Neural cell (in vitro differentiated cells): ENCODE measurements around the gene CXCR5. TPM values are rescaled to one million over a fixed set of nuclear protein-coding genes. Genes with fewer than 3 reads are reported as not detected.

Experiments
- H2AFZ ChIP-seq: fragments of 200-600, 300-800 bp; sonication (generic), shearing (Covaris generic); 2 replicates; pipeline ENCODE4 v1.6.0; 2014; ENCODE audit warnings: low read depth, mild to moderate bottlenecking, antibody characterized with exemption, low read length, moderate library complexity
- H3F3A ChIP-seq: fragments of 200-600 bp; shearing (Covaris generic); 2 replicates; pipeline ENCODE4 v1.6.1; 2016; ENCODE audit warnings: mild to moderate bottlenecking, moderate library complexity, mixed read lengths, antibody characterized with exemption, low read length; ENCODE audit not compliant: insufficient read depth, poor library complexity, severe bottlenecking
- H3K27ac ChIP-seq: fragments of 200-600, 300-800 bp; sonication (generic), shearing (Covaris generic); 2 replicates; pipeline ENCODE4 v1.5.1; 2014; ENCODE audit warnings: mild to moderate bottlenecking, low read length, moderate library complexity
- H3K27me3 ChIP-seq: fragments of 300-800, 200-600 bp; sonication (generic), shearing (Covaris generic); 2 replicates; pipeline ENCODE4 v1.6.0; 2014; ENCODE audit warnings: mild to moderate bottlenecking, low read depth, low read length, moderate library complexity; ENCODE audit not compliant: insufficient read depth
- H3K36me3 ChIP-seq: fragments of 300-800, 200-600 bp; sonication (generic), shearing (Covaris generic); 2 replicates; pipeline ENCODE4 v1.5.1; 2014; ENCODE audit warnings: mild to moderate bottlenecking, antibody characterized with exemption, low read length, moderate library complexity; ENCODE audit not compliant: insufficient read depth
- H3K4me2 ChIP-seq: fragments of 300-800, 200-600 bp; sonication (generic), shearing (Covaris generic); 2 replicates; pipeline ENCODE4 v1.6.0; 2014; ENCODE audit warnings: mild to moderate bottlenecking, low read length
- H3K4me3 ChIP-seq: fragments of 300-800, 200-600 bp; sonication (generic), shearing (Covaris generic); 2 replicates; pipeline ENCODE4 v1.5.1; 2014; ENCODE audit warnings: mild to moderate bottlenecking, low read length, moderate library complexity
- H3K79me2 ChIP-seq: fragments of 200-600 bp; shearing (Covaris generic); replicated peaks from 2 replicates; pipeline ENCODE4 v1.6.0; 2014; ENCODE audit warnings: mild to moderate bottlenecking, low read length, moderate library complexity; ENCODE audit not compliant: insufficient read depth
- H3K9ac ChIP-seq: fragments of 300-800, 200-600 bp; sonication (generic), shearing (Covaris generic); 2 replicates; pipeline ENCODE4 v1.6.1; 2016; ENCODE audit warnings: mild to moderate bottlenecking, low read length, mixed read lengths
- H3K9me2 ChIP-seq: fragments of 200-600 bp; shearing (Covaris generic); 2 replicates; pipeline ENCODE4 v1.6.1; 2016; ENCODE audit warnings: mild to moderate bottlenecking, low read length, mixed read lengths; ENCODE audit not compliant: insufficient read depth
- H3K9me3 ChIP-seq: fragments of 200-600, 300-800 bp; sonication (generic), shearing (Covaris generic); 2 replicates; pipeline ENCODE4 v1.6.1; 2016; ENCODE audit warnings: mild to moderate bottlenecking, mixed run types, low read length, moderate library complexity, mixed read lengths
- H4K20me1 ChIP-seq: fragments of 200-600 bp; shearing (Covaris generic); 2 replicates; pipeline ENCODE4 v1.6.1; 2016; ENCODE audit warnings: mild to moderate bottlenecking, mixed run types; ENCODE audit not compliant: insufficient read depth
- CTCF ChIP-seq: fragments of 450-650 bp; IDR thresholded peaks from 2 replicates; pipeline ENCODE4 v1.5.1; 2014; ENCODE audit warnings: antibody characterized with exemption, mild to moderate bottlenecking, moderate library complexity; ENCODE audit not compliant: poor library complexity, severe bottlenecking
- EP300 ChIP-seq: fragments of 450-650 bp; conservative IDR thresholded peaks from 2 replicates; pipeline ENCODE4 v1.6.1; 2014; ENCODE audit warnings: antibody characterized with exemption, mild to moderate bottlenecking, moderate library complexity; ENCODE audit not compliant: poor library complexity, severe bottlenecking
- EZH2 ChIP-seq: fragments of 200-600, 300-800 bp; shearing (Covaris generic), sonication (generic); IDR thresholded peaks from 2 replicates; pipeline ENCODE4 v1.6.1; 2014; ENCODE audit warnings: antibody characterized with exemption, low read length, borderline replicate concordance, mild to moderate bottlenecking; ENCODE audit not compliant: insufficient read depth, poor library complexity, severe bottlenecking
- MXI1 ChIP-seq: fragments of 450-650 bp; conservative IDR thresholded peaks from 2 replicates; pipeline ENCODE4 v1.6.1; 2014; ENCODE audit warnings: antibody characterized with exemption, mild to moderate bottlenecking; ENCODE audit not compliant: poor library complexity, severe bottlenecking
- POLR2AphosphoS5 ChIP-seq: IDR thresholded peaks from 2 replicates; pipeline ENCODE4 v1.6.1; 2012
- RAD21 ChIP-seq: fragments of 450-650 bp; conservative IDR thresholded peaks from 2 replicates; pipeline ENCODE4 v1.6.1; 2014; ENCODE audit warnings: antibody characterized with exemption, mild to moderate bottlenecking, moderate library complexity
- REST ChIP-seq: IDR thresholded peaks from 2 replicates; pipeline ENCODE4 v1.6.1; 2012; ENCODE audit warnings: borderline replicate concordance
- SMC3 ChIP-seq: fragments of 450-650 bp; conservative IDR thresholded peaks from 2 replicates; pipeline ENCODE4 v1.6.1; 2014; ENCODE audit warnings: antibody characterized with exemption, mild to moderate bottlenecking, moderate library complexity; ENCODE audit not compliant: poor library complexity
- TAF1 ChIP-seq: IDR thresholded peaks from 2 replicates; pipeline ENCODE4 v1.6.1; 2012; ENCODE audit warnings: low read depth
- polyA plus RNA-seq: library from polyadenylated mRNA; depleted of rRNA; stranded (reverse); fragments of >200 nt; gene quantifications from 2 replicates; pipeline ENCODE4 v1.2.3, GENCODE V29; 2014

CXCR5 gene
- polyA plus RNA-seq, 1 donor from 2014 or later, result not detected

GRCh38 chr11:118843565-118843964 lies 40.1 kb upstream of the CXCR5 start:
- no peak overlapping the region for H3K4me3 ChIP-seq
- no peak overlapping the region for H3K4me2 ChIP-seq
- no peaks in the 10 kb centered on the region for H3K79me2 ChIP-seq
- no peak overlapping the region for H3K9ac ChIP-seq
- no peak overlapping the region for H2AFZ ChIP-seq
- H3F3A ChIP-seq, result no peaks in the 10 kb centered on the region
- no peaks in the 10 kb centered on the region for H3K9me3 ChIP-seq
- H3K9me2 ChIP-seq, result no peaks in the 10 kb centered on the region
- no peaks in the 10 kb centered on the region for H3K27me3 ChIP-seq
- H4K20me1 ChIP-seq, result no peaks in the 10 kb centered on the region
- no peaks in the 10 kb centered on the region for H3K36me3 ChIP-seq
- no peak overlapping the region for H3K27ac ChIP-seq
- TF ChIP-seq REST (no peak), EP300 (no peak), RAD21 (no peak), EZH2 (no peak), MXI1 (no peak), SMC3 (no peak), TAF1 (no peak), POLR2AphosphoS5 (no peak), CTCF (no peak)

- Histone ChIP-seq H3K4me3 (no peak overlapping the region), H3K9me2 (no peaks in the 10 kb centered on the region), H3K27ac (no peak overlapping the region), H3K9ac (no peak overlapping the region), H3K36me3 (no peaks in the 10 kb centered on the region), H3K27me3 (no peaks in the 10 kb centered on the region), H3F3A (no peaks in the 10 kb centered on the region), H3K4me2 (no peak overlapping the region), H4K20me1 (no peaks in the 10 kb centered on the region), H3K79me2 (no peaks in the 10 kb centered on the region), H2AFZ (no peak overlapping the region), H3K9me3 (no peaks in the 10 kb centered on the region)
- TF ChIP-seq REST (no peak), CTCF (no peak), EP300 (no peak), SMC3 (no peak), MXI1 (no peak), EZH2 (no peak), RAD21 (no peak)
Observed at GRCh38 chr11:118845369-118845768, 38.3 kb upstream of the CXCR5 start.
